ENCODE data around the gene RHOH.

RHOH gene

DNA sequence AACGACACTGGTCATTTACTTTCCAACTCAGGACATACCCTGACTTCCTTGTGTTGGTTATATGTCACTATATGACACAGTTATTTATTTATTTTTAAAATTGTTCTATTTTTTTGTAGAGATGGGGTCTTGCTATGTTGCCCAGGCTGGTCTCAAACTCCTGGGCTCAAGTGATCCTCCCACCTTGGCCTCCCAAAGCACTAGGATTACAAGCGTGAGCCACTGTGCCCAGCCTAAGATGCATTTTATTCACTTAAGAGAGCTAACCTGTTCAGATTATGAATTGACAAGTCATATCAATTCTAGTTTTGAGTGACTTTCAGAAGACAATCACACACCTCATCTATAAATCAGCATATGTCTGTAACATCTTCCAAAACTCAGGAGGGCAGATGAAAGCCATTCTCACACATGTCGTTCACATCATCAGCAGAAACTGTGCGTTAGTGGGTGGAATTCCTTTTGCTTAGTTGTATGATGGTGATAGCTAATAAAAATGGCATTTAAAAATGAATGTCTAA is 9.4 kb upstream of the RHOH start:
- no peak overlapping the region for H3K4me3 ChIP-seq (ENCODE audit: low read depth, low read length, poor library complexity, severe bottlenecking)
- H3K9ac ChIP-seq (ENCODE audit: low read length), result peak overlapping the region; percentile 75
- no peak overlapping the region for H3K4me2 ChIP-seq (ENCODE audit: low read length)
- no peaks in the 10 kb centered on the region for H3K9me3 ChIP-seq (ENCODE audit: low read length)
- no peaks in the 10 kb centered on the region for H3K27me3 ChIP-seq (ENCODE audit: insufficient read depth, low read length)
- H3F3A ChIP-seq (ENCODE audit: insufficient read depth, low read length), result peaks cover 21% of the 10 kb centered on the region
- no peaks in the 10 kb centered on the region for H3K36me3 ChIP-seq (ENCODE audit: insufficient read depth, low read length)
- no peak for TF ChIP-seq EZH2 (IDR thresholded peaks at IDR 0.05; ENCODE audit: borderline replicate concordance, low read length)
- TF ChIP-seq, protein P1, sequence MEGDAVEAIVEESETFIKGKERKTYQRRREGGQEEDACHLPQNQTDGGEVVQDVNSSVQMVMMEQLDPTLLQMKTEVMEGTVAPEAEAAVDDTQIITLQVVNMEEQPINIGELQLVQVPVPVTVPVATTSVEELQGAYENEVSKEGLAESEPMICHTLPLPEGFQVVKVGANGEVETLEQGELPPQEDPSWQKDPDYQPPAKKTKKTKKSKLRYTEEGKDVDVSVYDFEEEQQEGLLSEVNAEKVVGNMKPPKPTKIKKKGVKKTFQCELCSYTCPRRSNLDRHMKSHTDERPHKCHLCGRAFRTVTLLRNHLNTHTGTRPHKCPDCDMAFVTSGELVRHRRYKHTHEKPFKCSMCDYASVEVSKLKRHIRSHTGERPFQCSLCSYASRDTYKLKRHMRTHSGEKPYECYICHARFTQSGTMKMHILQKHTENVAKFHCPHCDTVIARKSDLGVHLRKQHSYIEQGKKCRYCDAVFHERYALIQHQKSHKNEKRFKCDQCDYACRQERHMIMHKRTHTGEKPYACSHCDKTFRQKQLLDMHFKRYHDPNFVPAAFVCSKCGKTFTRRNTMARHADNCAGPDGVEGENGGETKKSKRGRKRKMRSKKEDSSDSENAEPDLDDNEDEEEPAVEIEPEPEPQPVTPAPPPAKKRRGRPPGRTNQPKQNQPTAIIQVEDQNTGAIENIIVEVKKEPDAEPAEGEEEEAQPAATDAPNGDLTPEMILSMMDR (IDR thresholded peaks at IDR 0.05; ENCODE audit: low read length), result no peak
- peaks cover 14% of the 10 kb centered on the region for H3K79me2 ChIP-seq (ENCODE audit: insufficient read depth, low read length)
- H3K27ac ChIP-seq (ENCODE audit: low read depth, low read length, poor library complexity, severe bottlenecking), result peak overlapping the region; percentile 100
- no peaks in the 10 kb centered on the region for H4K20me1 ChIP-seq (ENCODE audit: insufficient read depth, low read length)
- H3K9me2 ChIP-seq (ENCODE audit: low read depth, low read length), result no peaks in the 10 kb centered on the region
- H2AFZ ChIP-seq (ENCODE audit: low read length), result no peak overlapping the region
- H3K4me1 ChIP-seq (ENCODE audit: insufficient read depth, low read length, severe bottlenecking), result peaks cover 99% of the 10 kb centered on the region

DNA sequence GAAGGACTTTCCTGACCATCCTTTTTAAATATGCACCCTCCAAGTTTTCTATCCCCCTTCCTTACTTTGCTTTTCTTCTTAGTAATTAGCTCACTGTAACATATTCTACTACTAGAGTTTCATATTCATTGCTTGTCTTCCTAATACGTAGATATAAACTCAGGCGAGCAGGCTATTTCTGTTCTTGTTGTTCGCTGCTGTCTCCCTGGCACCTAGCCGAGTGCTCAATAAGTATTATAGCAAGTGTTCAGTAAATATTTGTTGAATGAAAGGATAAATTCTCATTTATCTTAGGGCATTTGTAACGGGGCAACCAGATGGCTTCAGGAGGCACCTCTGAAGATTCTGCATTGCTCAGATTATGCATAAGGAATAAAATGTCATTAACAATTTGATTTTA is 6.8 kb upstream of the RHOH start:
- H3K4me1 ChIP-seq (ENCODE audit: insufficient read depth, low read length, severe bottlenecking), result peaks cover 77% of the 10 kb centered on the region
- peak overlapping the region; percentile 86 for H3K4me2 ChIP-seq (ENCODE audit: low read length)
- no peaks in the 10 kb centered on the region for H3K9me3 ChIP-seq (ENCODE audit: low read length)
- H3K27ac ChIP-seq (ENCODE audit: low read depth, low read length, poor library complexity, severe bottlenecking), result peak overlapping the region; percentile 100
- H2AFZ ChIP-seq (ENCODE audit: low read length), result no peak overlapping the region
- no peaks in the 10 kb centered on the region for H4K20me1 ChIP-seq (ENCODE audit: insufficient read depth, low read length)
- H3K79me2 ChIP-seq (ENCODE audit: insufficient read depth, low read length), result peaks cover 39% of the 10 kb centered on the region
- H3K9me2 ChIP-seq (ENCODE audit: low read depth, low read length), result no peaks in the 10 kb centered on the region
- no peaks in the 10 kb centered on the region for H3K27me3 ChIP-seq (ENCODE audit: insufficient read depth, low read length)
- H3K36me3 ChIP-seq (ENCODE audit: insufficient read depth, low read length), result peaks cover 13% of the 10 kb centered on the region
- H3K4me3 ChIP-seq (ENCODE audit: low read depth, low read length, poor library complexity, severe bottlenecking), result peak overlapping the region; percentile 82
- TF ChIP-seq, protein P1 (IDR thresholded peaks at IDR 0.05; ENCODE audit: low read length), result no peak
- no peak for TF ChIP-seq EZH2 (IDR thresholded peaks at IDR 0.05; ENCODE audit: borderline replicate concordance, low read length)
- peaks cover 10% of the 10 kb centered on the region for H3F3A ChIP-seq (ENCODE audit: insufficient read depth, low read length)
- peak overlapping the region; percentile 99 for H3K9ac ChIP-seq (ENCODE audit: low read length)

DNA sequence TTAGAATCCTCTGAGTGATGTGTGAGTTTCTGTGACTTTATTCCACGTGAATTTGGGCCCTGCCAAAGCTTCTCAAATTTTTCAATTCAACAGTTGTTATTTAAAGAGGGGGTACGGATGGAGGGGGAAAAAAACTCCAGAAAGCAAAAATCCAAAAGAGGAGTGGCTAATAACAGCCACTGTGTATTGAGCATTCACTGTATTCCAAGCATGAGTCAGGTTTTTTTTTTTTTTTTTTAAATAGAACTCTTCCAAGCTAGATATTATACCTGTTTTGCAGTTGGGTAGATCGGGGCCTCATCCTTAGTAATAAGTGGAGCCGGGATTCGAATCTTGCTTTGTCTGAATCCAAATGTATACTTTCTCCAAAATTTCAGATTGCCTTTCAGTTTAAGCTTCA is 6.4 kb upstream of the RHOH start:
- Histone ChIP-seq H3K79me2 (ENCODE audit: insufficient read depth, low read length) (peaks cover 44% of the 10 kb centered on the region), H3K27me3 (ENCODE audit: insufficient read depth, low read length) (no peaks in the 10 kb centered on the region), H3K27ac (ENCODE audit: low read depth, low read length, poor library complexity, severe bottlenecking) (peak overlapping the region; percentile 100), H3K9me2 (ENCODE audit: low read depth, low read length) (no peaks in the 10 kb centered on the region), H3K9ac (ENCODE audit: low read length) (peak overlapping the region; percentile 99), H4K20me1 (ENCODE audit: insufficient read depth, low read length) (no peaks in the 10 kb centered on the region), H3K9me3 (ENCODE audit: low read length) (no peaks in the 10 kb centered on the region), H3K4me1 (ENCODE audit: insufficient read depth, low read length, severe bottlenecking) (peaks cover 77% of the 10 kb centered on the region), H3F3A (ENCODE audit: insufficient read depth, low read length) (peaks cover 10% of the 10 kb centered on the region), H3K4me2 (ENCODE audit: low read length) (peak overlapping the region; percentile 86), H3K4me3 (ENCODE audit: low read depth, low read length, poor library complexity, severe bottlenecking) (peak overlapping the region; percentile 82), H3K36me3 (ENCODE audit: insufficient read depth, low read length) (peaks cover 17% of the 10 kb centered on the region), H2AFZ (ENCODE audit: low read length) (no peak overlapping the region)
- no peak for TF ChIP-seq EZH2 (IDR thresholded peaks at IDR 0.05; ENCODE audit: borderline replicate concordance, low read length)
- TF ChIP-seq, protein P1 (IDR thresholded peaks at IDR 0.05; ENCODE audit: low read length), result no peak
